NT2/D1 (cell line): ENCODE data around the gene NSD1.

Experiments
- DNase-seq: peaks from one replicate; pipeline ENCODE4 v3.0.0-alpha.2; 2011; ENCODE audit warnings: low read depth, low spot score
- H3K27me3 ChIP-seq: 2 replicates; pipeline ENCODE4 v1.6.0; 2011; ENCODE audit warnings: mild to moderate bottlenecking; ENCODE audit not compliant: insufficient read length, insufficient read depth
- H3K36me3 ChIP-seq: 2 replicates; pipeline ENCODE4 v1.6.1; 2011; ENCODE audit warnings: mild to moderate bottlenecking, low read length, mixed read lengths; ENCODE audit not compliant: insufficient read depth, insufficient read length
- H3K4me1 ChIP-seq: 2 replicates; pipeline ENCODE4 v1.5.1; 2011; ENCODE audit not compliant: insufficient read depth, insufficient read length
- H3K4me3 ChIP-seq: 2 replicates; pipeline ENCODE4 v1.5.1; 2011; ENCODE audit warnings: low read depth; ENCODE audit not compliant: insufficient read length
- H3K9ac ChIP-seq: 2 replicates; pipeline ENCODE4 v1.6.0; 2011; ENCODE audit warnings: low read depth; ENCODE audit not compliant: insufficient read length
- H3K9me3 ChIP-seq: 2 replicates; pipeline ENCODE4 v1.5.1; 2011; ENCODE audit warnings: mild to moderate bottlenecking, low read length; ENCODE audit not compliant: insufficient read depth
- SUZ12 ChIP-seq: IDR thresholded peaks from 2 replicates; pipeline ENCODE4 v1.6.1; 2011; ENCODE audit not compliant: insufficient read length, insufficient read depth; ENCODE audit errors: extremely low read depth
- YY1 ChIP-seq: IDR thresholded peaks from 2 replicates; pipeline ENCODE4 v1.6.1; 2011; ENCODE audit not compliant: insufficient read length, insufficient read depth
- ZNF274 ChIP-seq: IDR thresholded peaks from 2 replicates; pipeline ENCODE4 v1.6.1; 2011; ENCODE audit warnings: mild to moderate bottlenecking, low read depth, low read length

The NSD1 gene

DNA sequence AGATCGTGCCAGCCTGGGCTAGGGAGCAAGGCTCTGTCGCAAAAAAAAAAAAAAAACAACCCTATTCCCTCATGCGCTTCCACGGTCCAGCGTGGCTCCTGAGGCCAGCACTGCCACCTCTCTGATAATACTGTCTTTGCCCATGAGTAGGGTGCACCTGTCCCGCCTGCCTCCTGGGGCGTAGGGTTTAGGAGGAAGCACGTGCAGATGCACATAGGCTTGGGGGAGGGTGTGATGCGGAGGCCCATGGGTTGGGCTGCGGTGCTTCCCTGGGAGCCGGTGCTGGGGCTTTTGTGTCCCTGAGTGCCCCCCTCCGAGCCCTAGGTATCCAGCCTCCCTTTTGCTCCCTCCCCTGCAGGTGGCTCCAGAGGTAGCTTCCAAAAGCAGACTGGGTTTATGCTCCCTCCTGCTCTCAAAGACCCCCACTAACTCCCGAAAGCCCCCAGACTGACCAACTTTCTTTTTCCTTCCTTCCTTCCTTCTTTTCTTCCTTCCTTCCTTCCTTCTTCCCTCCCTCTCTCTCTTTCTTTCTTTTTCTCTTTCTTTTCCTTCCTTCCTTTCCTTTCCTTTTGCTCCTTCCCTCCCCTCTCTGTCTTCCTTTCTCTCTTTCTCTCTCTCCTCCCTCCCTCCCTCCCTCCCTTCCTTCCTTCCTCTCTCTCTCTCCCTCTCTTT lies 34.0 kb upstream of the NSD1 start:
- no peak for DNase-seq
- Histone ChIP-seq H3K4me3 (no peak overlapping the region), H3K9me3 (no peaks in the 10 kb centered on the region), H3K27me3 (no peaks in the 10 kb centered on the region), H3K9ac (no peak overlapping the region), H3K36me3 (peaks cover 29% of the 10 kb centered on the region), H3K4me1 (peaks cover 14% of the 10 kb centered on the region)
- TF ChIP-seq SUZ12 (no peak), YY1 (no peak), ZNF274 (no peak)

DNA sequence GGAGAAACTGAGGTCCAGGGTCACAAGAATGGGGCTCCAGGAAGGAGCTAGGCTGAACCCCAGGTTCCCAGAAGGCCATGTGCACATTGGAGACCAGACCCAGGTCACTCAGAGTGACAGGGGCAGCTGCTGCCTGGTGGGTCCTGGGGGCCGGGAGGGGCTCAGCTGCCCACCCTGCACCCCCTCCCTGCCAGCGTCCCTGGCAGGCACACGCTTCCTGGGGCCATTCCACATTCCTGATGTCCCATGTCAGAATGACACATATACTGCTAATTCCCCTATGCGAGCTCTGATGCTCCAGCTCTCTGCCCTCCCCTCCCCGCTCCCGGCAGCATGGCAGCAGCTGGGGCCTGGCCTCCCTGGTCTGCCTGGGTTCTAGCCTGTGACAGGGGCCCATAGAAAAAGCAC lies 32.9 kb upstream of the NSD1 start:
- no peak for TF ChIP-seq SUZ12
- TF ChIP-seq YY1: no peak
- TF ChIP-seq ZNF274: no peak
- Histone ChIP-seq H3K27me3 (no peaks in the 10 kb centered on the region), H3K9ac (no peak overlapping the region), H3K9me3 (no peaks in the 10 kb centered on the region), H3K4me3 (no peak overlapping the region), H3K4me1 (peaks cover 11% of the 10 kb centered on the region), H3K36me3 (peaks cover 20% of the 10 kb centered on the region)
- DNase-seq: no peak

DNA sequence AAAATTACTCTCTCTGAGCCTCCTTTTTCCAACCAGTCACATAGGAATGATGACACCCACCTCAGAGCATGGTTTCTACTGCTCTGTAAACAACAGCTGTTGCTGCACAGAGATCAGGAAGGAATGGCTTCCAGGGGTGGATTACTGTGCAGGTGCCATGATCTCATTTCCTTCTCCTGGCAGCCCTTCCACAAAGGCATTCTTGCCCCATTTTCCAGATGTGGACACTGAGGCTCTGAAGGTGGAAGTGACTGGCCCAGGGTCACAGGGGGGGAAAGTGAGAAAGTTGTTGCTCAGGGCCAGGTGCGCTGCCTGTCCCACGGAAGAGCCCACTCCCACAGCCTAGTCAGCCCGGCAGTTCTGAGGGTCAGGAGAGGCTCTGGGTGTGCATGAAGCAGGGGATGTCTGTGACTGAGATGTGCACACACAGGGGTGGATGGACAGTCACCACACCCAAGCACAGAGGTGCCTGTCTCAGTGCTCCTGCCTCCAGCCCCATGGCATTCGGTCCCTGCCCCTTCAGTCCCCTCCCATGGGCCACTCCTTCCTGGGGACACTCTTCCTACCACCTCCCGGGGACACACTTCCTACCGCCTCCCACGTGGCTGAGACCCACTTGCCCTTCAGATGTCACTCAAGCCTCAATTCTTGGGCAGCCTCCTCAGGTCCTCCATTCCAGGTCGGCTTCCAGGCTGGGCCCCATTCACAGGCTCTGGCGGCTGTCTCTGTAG lies 29.9 kb upstream of the NSD1 start:
- no peaks in the 10 kb centered on the region for H3K27me3 ChIP-seq
- TF ChIP-seq YY1 (no peak), ZNF274 (no peak), SUZ12 (no peak)
- DNase-seq: no peak
- no peak overlapping the region for H3K9ac ChIP-seq
- no peaks in the 10 kb centered on the region for H3K36me3 ChIP-seq
- peaks cover 9% of the 10 kb centered on the region for H3K4me1 ChIP-seq
- H3K4me3 ChIP-seq: no peak overlapping the region
- no peaks in the 10 kb centered on the region for H3K9me3 ChIP-seq

DNA sequence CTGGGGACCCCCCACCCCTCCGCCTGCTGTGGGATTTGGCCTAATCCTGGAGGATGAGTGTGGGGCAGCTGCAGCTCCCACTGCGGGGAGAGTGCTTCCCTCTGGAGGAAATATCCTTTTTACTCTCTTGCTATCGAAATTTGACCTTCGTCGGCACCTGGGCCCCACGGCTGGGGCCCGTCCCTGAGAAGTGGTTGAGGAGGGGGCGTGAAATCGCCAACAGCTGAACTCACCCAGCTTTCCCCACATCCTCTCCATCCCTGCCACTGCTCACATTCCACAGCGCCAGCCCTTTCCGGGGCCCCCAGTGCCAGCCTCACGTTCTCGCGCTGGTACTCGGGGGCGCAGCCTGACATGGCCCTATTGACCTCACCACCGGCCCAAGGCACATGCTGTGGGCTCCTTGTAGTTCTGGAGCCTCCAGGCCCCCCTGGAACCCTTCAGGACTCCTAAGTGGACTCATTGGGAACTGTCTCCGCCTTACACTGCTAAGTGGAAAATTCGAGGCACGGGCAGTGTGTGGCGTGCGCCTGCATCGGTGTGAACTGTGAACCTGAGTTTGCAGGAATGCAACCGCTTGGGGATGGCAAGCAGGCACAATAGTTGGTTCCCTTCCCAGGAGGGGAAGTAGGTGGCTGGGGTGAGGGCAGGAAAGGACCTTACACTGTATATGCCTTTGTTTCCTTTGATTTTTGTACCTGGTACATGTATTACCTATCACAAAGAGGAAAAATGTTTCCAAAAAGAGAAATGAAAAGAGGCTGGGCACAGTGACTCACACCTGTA lies 27.7 kb upstream of the NSD1 start:
- peaks cover 2% of the 10 kb centered on the region for H3K4me1 ChIP-seq
- no peak overlapping the region for H3K4me3 ChIP-seq
- H3K9ac ChIP-seq: no peak overlapping the region
- H3K9me3 ChIP-seq: no peaks in the 10 kb centered on the region
- no peak for DNase-seq
- no peaks in the 10 kb centered on the region for H3K36me3 ChIP-seq
- TF ChIP-seq ZNF274 (no peak), SUZ12 (no peak), YY1 (no peak)
- H3K27me3 ChIP-seq: no peaks in the 10 kb centered on the region

DNA sequence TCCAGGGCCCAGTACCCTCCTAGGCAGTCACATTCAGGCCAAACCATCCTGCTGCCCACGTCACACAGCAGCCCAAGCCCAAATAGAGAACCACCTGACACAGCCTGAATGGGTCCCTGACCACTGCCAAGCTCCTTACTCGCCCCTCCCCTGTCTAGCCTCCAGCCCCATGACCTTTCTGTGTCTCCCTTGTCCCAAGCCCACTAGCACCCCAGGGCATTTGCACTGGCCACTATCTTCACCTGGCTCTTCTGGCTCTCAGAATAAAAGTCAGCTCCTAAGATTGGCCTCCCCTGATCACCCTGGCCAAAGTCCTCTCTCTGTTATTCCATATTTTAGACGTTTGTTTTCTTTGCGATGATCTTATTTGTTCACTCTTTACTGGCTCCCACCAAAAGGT lies 26.4 kb upstream of the NSD1 start:
- no peak overlapping the region for H3K4me3 ChIP-seq
- TF ChIP-seq SUZ12 (no peak), ZNF274 (no peak), YY1 (no peak)
- H3K9me3 ChIP-seq: no peaks in the 10 kb centered on the region
- no peak overlapping the region for H3K9ac ChIP-seq
- H3K4me1 ChIP-seq: peaks cover 2% of the 10 kb centered on the region
- no peaks in the 10 kb centered on the region for H3K27me3 ChIP-seq
- DNase-seq: no peak
- H3K36me3 ChIP-seq: no peaks in the 10 kb centered on the region

DNA sequence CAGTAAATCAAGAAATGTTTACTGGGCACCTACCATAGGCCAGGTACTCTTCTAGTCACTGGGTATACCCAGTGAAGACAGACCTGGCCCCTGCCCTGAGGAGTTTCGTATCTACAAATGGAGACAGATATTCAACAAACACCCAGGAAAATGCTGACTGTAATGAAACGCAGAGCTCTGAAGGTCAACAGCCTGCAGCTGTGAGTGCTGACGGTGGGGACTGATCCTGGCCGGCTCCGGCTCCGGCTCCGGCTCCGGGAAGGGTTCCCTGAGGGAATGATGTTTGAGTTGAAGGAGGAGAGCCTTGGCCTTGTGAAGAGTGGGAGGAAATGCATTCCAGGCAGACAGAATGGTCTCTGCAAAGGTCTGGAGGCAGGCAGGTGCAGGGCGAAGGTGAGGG lies 23.8 kb upstream of the NSD1 start:
- no peak for TF ChIP-seq ZNF274
- no peak for TF ChIP-seq SUZ12
- TF ChIP-seq YY1: no peak
- no peak for DNase-seq
- no peak overlapping the region for H3K4me3 ChIP-seq

More for the DNA sequence above, 23.8 kb upstream of the NSD1 start:
- no peak overlapping the region for H3K9ac ChIP-seq
- H3K4me1 ChIP-seq: peaks cover 2% of the 10 kb centered on the region
- H3K9me3 ChIP-seq: no peaks in the 10 kb centered on the region
- no peaks in the 10 kb centered on the region for H3K27me3 ChIP-seq
- H3K36me3 ChIP-seq: no peaks in the 10 kb centered on the region
